GM13976 (cell line): ENCODE data around the gene CLHC1.

Experiments used
- DNase-seq: peaks from one replicate; pipeline ENCODE4 v3.0.0; 2012; ENCODE audit warnings: low spot score
- CTCF ChIP-seq: IDR thresholded peaks from 2 replicates; pipeline ENCODE4 v1.5.1; 2012; ENCODE audit warnings: borderline replicate concordance, mild to moderate bottlenecking; ENCODE audit not compliant: insufficient read depth; ENCODE audit errors: extremely low read depth, missing control alignments, control extremely low read depth
- in situ Hi-C: fragments of 300-500 bp; cut with MboI; formaldehyde crosslinking; loops from one replicate; pipeline ENCODE4 v1.12.0; 2022; ENCODE audit warnings: low sequenced_read_pairs, mixed read lengths, inconsistent platforms; ENCODE audit not compliant: unreplicated experiment

The CLHC1 gene

DNA sequence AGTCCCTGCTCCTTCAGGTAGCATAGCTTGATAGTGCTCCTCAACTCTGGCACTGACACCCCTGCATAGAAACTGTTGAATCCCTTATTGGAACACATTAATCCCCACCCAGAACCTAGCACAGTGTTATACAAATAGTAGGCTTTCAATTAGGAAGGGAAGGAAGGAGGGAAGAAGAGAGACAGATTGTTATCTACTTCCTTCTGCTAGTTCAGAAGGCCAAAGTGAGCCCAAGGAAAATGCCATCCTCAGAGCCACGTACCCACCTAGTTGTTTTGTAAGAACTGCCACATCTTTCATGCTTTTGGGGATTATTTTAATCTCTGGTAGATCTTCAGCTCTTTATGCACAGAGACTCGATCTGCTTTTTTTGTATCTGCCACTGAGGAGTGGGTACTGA lies 75.1 kb downstream of the CLHC1 start:
- TF ChIP-seq CTCF: no peak
- in situ Hi-C loops: loop anchor here (25.0 kb wide), 1 partner anchor 245 kb away; no protein-coding TSS in a partner anchor
- DNase-seq: no peak

GRCh38 chr2:55156326-55156725 lies 75.8 kb downstream of the CLHC1 start:
- TF ChIP-seq CTCF: no peak
- DNase-seq: no peak
- in situ Hi-C loops: loop anchor here (25.0 kb wide), 1 partner anchor 244 kb away; no protein-coding TSS in a partner anchor

- in situ Hi-C loops: loop anchor here (25.0 kb wide), 1 partner anchor 244 kb away; no protein-coding TSS in a partner anchor
- no peak for TF ChIP-seq CTCF
- no peak for DNase-seq
These were observed 76.3 kb downstream of the CLHC1 start for GRCh38 chr2:55155764-55156281.

DNA sequence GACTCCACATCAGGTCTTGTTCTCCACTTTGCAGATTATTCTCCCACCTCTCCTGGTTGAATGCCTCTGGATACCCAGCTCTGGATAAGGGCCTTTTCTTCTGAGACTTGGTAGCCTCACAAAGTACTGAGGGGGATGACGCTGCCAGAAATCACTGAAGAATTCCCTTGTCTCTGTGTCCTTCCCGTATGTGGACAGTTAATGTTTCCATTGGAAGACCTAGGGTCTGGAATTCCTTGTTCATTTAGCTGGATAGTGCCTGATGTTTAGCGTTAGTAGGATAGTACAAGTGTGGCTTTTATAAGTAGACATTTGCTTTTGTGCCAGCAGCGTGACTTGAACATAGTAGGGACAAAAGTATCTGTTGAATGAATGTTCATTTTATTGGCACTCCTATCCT lies 76.9 kb downstream of the CLHC1 start:
- TF ChIP-seq CTCF: no peak
- DNase-seq: no peak
- in situ Hi-C loops: loop anchor here (25.0 kb wide), 1 partner anchor 243 kb away; no protein-coding TSS in a partner anchor

DNA sequence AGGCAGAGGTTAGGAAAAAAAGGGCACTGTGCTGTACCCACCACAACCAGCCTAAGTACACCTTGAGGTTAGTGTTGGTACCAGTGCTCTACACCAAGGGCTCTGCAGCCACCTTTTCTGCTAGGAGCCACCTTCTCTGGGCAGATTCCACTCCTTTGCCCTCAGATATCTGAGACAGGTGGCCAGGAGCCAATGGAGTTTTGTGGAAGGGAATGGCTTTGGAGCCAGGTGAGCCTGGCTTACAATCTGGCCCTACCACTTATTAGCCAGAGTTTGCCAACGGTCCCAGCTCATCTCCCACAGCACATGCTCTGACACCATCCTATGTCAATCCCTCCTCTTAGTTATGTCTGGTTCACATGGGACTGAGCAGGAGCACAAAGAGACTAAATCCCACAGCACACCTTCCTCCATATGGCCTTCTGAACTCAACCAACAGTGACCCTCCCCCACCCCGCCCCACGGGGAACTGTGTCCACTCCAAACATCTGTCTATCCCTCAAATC lies 77.5 kb downstream of the CLHC1 start:
- in situ Hi-C loops: loop anchor here (25.0 kb wide), 1 partner anchor 242 kb away; no protein-coding TSS in a partner anchor
- no peak for TF ChIP-seq CTCF
- DNase-seq: no peak

GRCh38 chr2:55153584-55154299 lies 78.4 kb downstream of the CLHC1 start:
- DNase-seq: no peak
- no peak for TF ChIP-seq CTCF
- in situ Hi-C loops: loop anchor here (25.0 kb wide), 1 partner anchor 241 kb away; no protein-coding TSS in a partner anchor
